PC-3 (cell line): ENCODE measurements around the gene NTPCR.

Source experiments
- CTCF ChIP-seq: fragments of 300-600 bp; sonication (generic); conservative IDR thresholded peaks from 2 replicates; pipeline ENCODE4 v1.5.1; 2017; ENCODE audit warnings: antibody characterized with exemption, low read depth, mild to moderate bottlenecking, low read length
- EZH2 ChIP-seq: fragments of 300-600 bp; sonication (generic); IDR thresholded peaks from one replicate; pipeline ENCODE4 v1.6.1; 2017; ENCODE audit warnings: antibody characterized with exemption, mild to moderate bottlenecking, low read length; ENCODE audit not compliant: unreplicated experiment
- EZH2phosphoT487 ChIP-seq: fragments of 300-600 bp; sonication (generic); IDR thresholded peaks from 2 replicates; pipeline ENCODE4 v1.6.1; 2018; ENCODE audit warnings: mild to moderate bottlenecking, antibody characterized with exemption, low read length, borderline replicate concordance

DNA sequence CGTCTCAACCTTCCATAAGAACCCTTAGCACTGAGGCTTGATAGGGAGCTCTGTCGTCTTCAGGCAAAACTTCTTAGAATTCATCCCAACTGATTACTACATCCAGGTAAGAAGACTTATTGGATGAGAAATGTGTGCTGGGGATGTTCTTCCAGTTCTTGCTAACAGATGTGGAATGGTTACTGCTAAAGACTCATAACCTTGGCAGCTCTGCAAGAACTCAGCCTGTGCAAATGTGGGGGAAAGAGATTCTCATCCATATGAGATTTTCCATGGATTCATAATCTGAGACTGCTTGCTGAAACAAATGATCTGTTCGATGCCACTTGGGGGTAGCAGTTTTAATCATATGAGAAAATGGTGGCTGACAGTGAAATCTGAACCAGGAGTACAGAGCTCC, 48.2 kb downstream of the NTPCR start:
- TF ChIP-seq CTCF (no peak), EZH2 (no peak), EZH2phosphoT487 (no peak)
